GM12873 (cell line): ENCODE measurements around the gene TVP23C.

Source experiments
- TF ChIP-seq, protein P1 (sequence below): IDR thresholded peaks from 2 replicates; pipeline ENCODE4 v1.5.1; 2012; ENCODE audit warnings: low read depth, mild to moderate bottlenecking, moderate library complexity, low read length, control low read depth; ENCODE audit not compliant: insufficient read depth; ENCODE audit errors: missing control alignments

The TVP23C gene

DNA sequence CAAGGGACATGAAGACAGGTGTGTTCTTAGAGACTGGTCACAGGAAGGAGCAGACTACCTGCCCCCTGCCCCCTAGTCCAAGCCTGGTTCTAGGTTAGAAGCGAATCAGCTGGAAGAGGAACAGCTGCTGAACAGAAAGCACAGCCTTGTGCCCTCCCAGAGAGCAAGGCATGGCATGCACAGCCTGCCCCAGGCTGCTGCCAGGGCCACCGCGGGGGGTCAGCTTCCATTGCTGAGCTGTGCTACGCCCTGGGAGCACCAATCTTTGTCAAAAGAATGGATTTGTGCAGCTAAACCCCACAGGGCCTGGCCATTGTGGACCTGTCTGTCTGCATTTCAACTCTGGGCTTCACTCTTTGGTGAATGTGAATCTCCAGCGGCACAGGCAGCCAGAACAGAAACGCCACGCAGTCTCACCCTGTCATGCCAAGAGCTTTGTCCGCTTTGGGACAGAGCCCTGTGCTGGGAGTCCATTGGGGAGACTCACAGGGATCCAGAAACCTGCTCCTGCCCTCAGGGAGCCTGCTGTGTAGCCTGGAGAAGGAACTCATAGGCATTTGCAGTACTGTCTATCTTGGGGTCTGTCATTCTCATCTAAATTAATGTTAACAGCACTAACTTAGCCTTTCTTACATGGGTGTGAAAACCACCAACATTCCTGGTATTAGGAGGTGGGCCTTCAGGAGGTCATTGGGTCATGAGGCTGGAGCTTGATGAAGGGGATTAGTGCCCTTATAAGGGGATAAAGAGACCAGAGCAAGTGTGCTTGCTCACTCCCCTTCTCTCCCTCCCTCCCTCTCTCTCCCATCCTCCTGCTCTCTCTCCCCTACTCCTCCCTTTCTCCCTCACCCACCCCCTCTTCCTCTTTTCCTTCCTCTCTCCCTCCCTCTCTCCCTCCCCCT is 70.2 kb downstream of the TVP23C start:
- TF ChIP-seq, protein P1, sequence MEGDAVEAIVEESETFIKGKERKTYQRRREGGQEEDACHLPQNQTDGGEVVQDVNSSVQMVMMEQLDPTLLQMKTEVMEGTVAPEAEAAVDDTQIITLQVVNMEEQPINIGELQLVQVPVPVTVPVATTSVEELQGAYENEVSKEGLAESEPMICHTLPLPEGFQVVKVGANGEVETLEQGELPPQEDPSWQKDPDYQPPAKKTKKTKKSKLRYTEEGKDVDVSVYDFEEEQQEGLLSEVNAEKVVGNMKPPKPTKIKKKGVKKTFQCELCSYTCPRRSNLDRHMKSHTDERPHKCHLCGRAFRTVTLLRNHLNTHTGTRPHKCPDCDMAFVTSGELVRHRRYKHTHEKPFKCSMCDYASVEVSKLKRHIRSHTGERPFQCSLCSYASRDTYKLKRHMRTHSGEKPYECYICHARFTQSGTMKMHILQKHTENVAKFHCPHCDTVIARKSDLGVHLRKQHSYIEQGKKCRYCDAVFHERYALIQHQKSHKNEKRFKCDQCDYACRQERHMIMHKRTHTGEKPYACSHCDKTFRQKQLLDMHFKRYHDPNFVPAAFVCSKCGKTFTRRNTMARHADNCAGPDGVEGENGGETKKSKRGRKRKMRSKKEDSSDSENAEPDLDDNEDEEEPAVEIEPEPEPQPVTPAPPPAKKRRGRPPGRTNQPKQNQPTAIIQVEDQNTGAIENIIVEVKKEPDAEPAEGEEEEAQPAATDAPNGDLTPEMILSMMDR, result no peak

- TF ChIP-seq, protein P1, result no peak
Observed at GRCh38 chr17:15492186-15492585, 71.1 kb downstream of the TVP23C start.

GRCh38 chr17:15490634-15491261 is 72.5 kb downstream of the TVP23C start:
- TF ChIP-seq, protein P1, result no peak

GRCh38 chr17:15488557-15488956 is 74.7 kb downstream of the TVP23C start:
- TF ChIP-seq, protein P1, result no peak

- TF ChIP-seq, protein P1, result no peak
Observed at GRCh38 chr17:15485045-15485444, 78.2 kb downstream of the TVP23C start.

DNA sequence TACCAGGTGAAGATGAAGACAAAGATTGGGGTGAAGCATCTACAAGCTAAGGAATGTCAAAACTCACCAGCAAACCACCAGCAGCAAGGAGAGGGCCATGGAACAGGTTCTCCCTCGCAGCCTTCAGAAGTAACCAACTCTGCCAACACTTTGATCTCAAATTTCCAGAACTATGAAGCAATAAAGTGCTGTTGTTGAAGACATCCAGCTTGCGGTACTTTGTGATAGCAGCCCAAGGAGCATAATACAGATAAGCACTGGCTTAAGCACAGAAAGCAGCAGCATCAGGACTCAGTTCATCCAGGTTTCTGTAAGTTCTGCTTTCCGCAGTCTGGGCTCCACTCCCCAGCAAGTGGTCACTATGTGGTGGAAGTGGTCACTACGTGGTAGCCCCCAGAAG is 79.9 kb downstream of the TVP23C start:
- TF ChIP-seq, protein P1, result no peak

DNA sequence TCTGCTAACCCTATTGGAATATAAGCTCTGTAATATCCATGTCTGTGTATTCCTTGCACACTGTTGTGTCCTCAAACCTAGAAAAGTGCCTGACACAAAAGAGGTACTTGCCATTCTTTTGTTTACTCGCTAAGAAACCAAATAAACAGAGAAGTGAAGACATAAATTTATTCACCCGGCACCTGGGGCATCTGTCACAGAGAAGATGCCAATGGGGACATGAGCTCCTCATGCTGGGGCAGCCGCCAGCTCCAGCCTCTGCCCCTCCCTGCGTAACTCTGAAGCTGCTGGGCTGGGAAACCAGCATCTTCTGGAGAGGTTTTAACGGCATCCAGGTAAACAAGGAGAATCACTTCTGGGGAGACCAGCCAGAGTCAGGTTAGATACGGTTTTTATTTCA is 80.8 kb downstream of the TVP23C start:
- TF ChIP-seq, protein P1, result no peak
